Keratinocyte (primary cell): ENCODE measurements around the gene RENBP. TPM values are rescaled to one million over a fixed set of nuclear protein-coding genes. Genes with fewer than 3 reads are reported as not detected.

Experiments
- DNase-seq: peaks from one replicate; pipeline ENCODE4 v3.0.0-alpha.2; 2011; ENCODE audit warnings: low read depth, missing footprints, low spot score
- FAIRE-seq: peaks from 2 replicates; lab custom pipeline; 2011; peaks lifted over from hg19 to GRCh38; lab: Jason Lieb, UNC
- H2AFZ ChIP-seq: 2 replicates; pipeline ENCODE4 v1.6.0; 2012; ENCODE audit warnings: low read length, control low read depth, inconsistent platforms; ENCODE audit not compliant: control insufficient read depth
- H3K27ac ChIP-seq: 2 replicates; pipeline ENCODE4 v1.5.1; 2011; ENCODE audit warnings: low read length; ENCODE audit not compliant: control insufficient read depth, insufficient read depth
- H3K27me3 ChIP-seq: 3 replicates; pipeline ENCODE4 v1.6.0; 2011; ENCODE audit warnings: low read length; ENCODE audit not compliant: control insufficient read depth, insufficient read depth; ENCODE audit errors: extremely low read depth
- H3K36me3 ChIP-seq, 2 experiments: 2 replicates in 1 of 2; 3 replicates in 1 of 2; pipeline ENCODE4 v1.5.1; 2011; ENCODE audit warnings: low read length in 2 of 2, mild to moderate bottlenecking in 1 of 2; ENCODE audit not compliant: control insufficient read depth in 2 of 2, insufficient read depth in 2 of 2; ENCODE audit errors: extremely low read depth in 1 of 2
- H3K4me1 ChIP-seq: 3 replicates; pipeline ENCODE4 v1.5.1; 2011; ENCODE audit warnings: low read length; ENCODE audit not compliant: control insufficient read depth, insufficient read depth; ENCODE audit errors: extremely low read depth
- H3K4me2 ChIP-seq: 3 replicates; pipeline ENCODE4 v1.6.0; 2011; ENCODE audit warnings: low read depth, low read length; ENCODE audit not compliant: control insufficient read depth, insufficient read depth; ENCODE audit errors: extremely low read depth
- H3K4me3 ChIP-seq, 3 experiments: fragments of 200-600 bp in 1 of 3; sonication (generic) in 1 of 3; 2 replicates in 2 of 3; 3 replicates in 1 of 3; pipeline ENCODE4 v1.5.1; 2011 to 2016; ENCODE audit warnings: low read length in 3 of 3, mild to moderate bottlenecking in 3 of 3, control low read depth in 2 of 3, inconsistent platforms in 1 of 3, low read depth in 1 of 3, mixed read lengths in 1 of 3, mixed run types in 1 of 3, moderate library complexity in 1 of 3; ENCODE audit not compliant: control insufficient read depth in 2 of 3, insufficient read depth in 2 of 3; ENCODE audit errors: extremely low read depth in 1 of 3
- H3K79me2 ChIP-seq: 2 replicates; pipeline ENCODE4 v1.6.0; 2012; ENCODE audit warnings: low read length; ENCODE audit not compliant: control insufficient read depth, insufficient read depth
- H3K9ac ChIP-seq: 3 replicates; pipeline ENCODE4 v1.6.0; 2011; ENCODE audit warnings: low read length; ENCODE audit not compliant: control insufficient read depth, insufficient read depth; ENCODE audit errors: extremely low read depth
- H3K9me1 ChIP-seq: 3 replicates; pipeline ENCODE4 v1.6.0; 2011; ENCODE audit warnings: low read length; ENCODE audit not compliant: control insufficient read depth, insufficient read depth; ENCODE audit errors: extremely low read depth
- H3K9me3 ChIP-seq: 2 replicates; pipeline ENCODE4 v1.5.1; 2012; ENCODE audit warnings: low read depth, low read length; ENCODE audit not compliant: control insufficient read depth
- H4K20me1 ChIP-seq: 3 replicates; pipeline ENCODE4 v1.6.0; 2011; ENCODE audit warnings: low read length; ENCODE audit not compliant: control insufficient read depth, insufficient read depth; ENCODE audit errors: extremely low read depth
- EZH2 ChIP-seq: IDR thresholded peaks from one replicate; pipeline ENCODE4 v1.6.1; 2012; ENCODE audit warnings: inconsistent platforms, mild to moderate bottlenecking, low read length, moderate library complexity
- dilution Hi-C: fragments of 300-500 bp; cut with MboI; formaldehyde crosslinking; loops from one replicate; pipeline ENCODE4 v1.7.0; 2020; ENCODE audit warnings: low sequenced_read_pairs; ENCODE audit not compliant: extremely low pct_ligation_motif_present
- polyA plus RNA-seq, 5 experiments: library from polyadenylated mRNA; depleted of rRNA in 3 of 5; stranded (reverse) in 3 of 5; stranded (forward) in 1 of 5; unstranded in 1 of 5; fragments of >200 nt; gene quantifications; 1 replicate in 1 of 5; 2 replicates in 3 of 5; 3 replicates in 1 of 5; pipeline versions ENCODE4 v1.2.1 to v1.2.3, GENCODE V29; 2011 to 2012; ENCODE audit warnings: missing spikeins in 2 of 5, low read depth in 1 of 5, low replicate concordance in 1 of 5
- TF ChIP-seq, protein P1 (sequence below), 3 experiments: IDR thresholded peaks in 1 of 3; conservative IDR thresholded peaks in 1 of 3; optimal IDR thresholded peaks in 1 of 3; 2 replicates in 2 of 3; 3 replicates in 1 of 3; pipeline versions ENCODE3 to v1.5.1; 2011; ENCODE audit warnings: low read length in 3 of 3, mild to moderate bottlenecking in 3 of 3, moderate library complexity in 2 of 3, control low read depth in 1 of 3, inconsistent platforms in 1 of 3; ENCODE audit not compliant: insufficient read depth in 2 of 3; ENCODE audit errors: extremely low read depth in 1 of 3

The RENBP gene
- polyA plus RNA-seq, 1 donor (not counting 4 experiments of a cell fraction or from before 2014, with no cell fraction given) = 0.16 TPM

- FAIRE-seq (no peak), DNase-seq (no peak)
- dilution Hi-C loops = no loop called here
- Histone ChIP-seq H3K27ac (no peak overlapping the region), H3K27me3 (no peaks in the 10 kb centered on the region), H3K79me2 (no peaks in the 10 kb centered on the region), H4K20me1 (no peaks in the 10 kb centered on the region), H2AFZ (peak overlapping the region; percentile 65), H3K4me1 (peaks cover 16% of the 10 kb centered on the region), H3K9me3 (no peaks in the 10 kb centered on the region), H3K4me2 (peak overlapping the region; percentile 37), H3K36me3 (no peaks in the 10 kb centered on the region), H3K9ac (no peak overlapping the region), H3K9me1 (no peaks in the 10 kb centered on the region), H3K4me3 (no peak overlapping the region)
- TF ChIP-seq EZH2 = no peak
- TF ChIP-seq, protein P1, sequence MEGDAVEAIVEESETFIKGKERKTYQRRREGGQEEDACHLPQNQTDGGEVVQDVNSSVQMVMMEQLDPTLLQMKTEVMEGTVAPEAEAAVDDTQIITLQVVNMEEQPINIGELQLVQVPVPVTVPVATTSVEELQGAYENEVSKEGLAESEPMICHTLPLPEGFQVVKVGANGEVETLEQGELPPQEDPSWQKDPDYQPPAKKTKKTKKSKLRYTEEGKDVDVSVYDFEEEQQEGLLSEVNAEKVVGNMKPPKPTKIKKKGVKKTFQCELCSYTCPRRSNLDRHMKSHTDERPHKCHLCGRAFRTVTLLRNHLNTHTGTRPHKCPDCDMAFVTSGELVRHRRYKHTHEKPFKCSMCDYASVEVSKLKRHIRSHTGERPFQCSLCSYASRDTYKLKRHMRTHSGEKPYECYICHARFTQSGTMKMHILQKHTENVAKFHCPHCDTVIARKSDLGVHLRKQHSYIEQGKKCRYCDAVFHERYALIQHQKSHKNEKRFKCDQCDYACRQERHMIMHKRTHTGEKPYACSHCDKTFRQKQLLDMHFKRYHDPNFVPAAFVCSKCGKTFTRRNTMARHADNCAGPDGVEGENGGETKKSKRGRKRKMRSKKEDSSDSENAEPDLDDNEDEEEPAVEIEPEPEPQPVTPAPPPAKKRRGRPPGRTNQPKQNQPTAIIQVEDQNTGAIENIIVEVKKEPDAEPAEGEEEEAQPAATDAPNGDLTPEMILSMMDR (optimal IDR thresholded peaks at IDR 0.05 in 1 of 3, IDR thresholded peaks at IDR 0.05 in 1 of 3, conservative IDR thresholded peaks at IDR 0.05 in 1 of 3; ENCODE audit: extremely low read depth in 1 of 3, insufficient read depth in 2 of 3, low read length in 3 of 3) = no peak
These were observed 22.7 kb downstream of the RENBP start for GRCh38 chrX:153921511-153922446.

DNA sequence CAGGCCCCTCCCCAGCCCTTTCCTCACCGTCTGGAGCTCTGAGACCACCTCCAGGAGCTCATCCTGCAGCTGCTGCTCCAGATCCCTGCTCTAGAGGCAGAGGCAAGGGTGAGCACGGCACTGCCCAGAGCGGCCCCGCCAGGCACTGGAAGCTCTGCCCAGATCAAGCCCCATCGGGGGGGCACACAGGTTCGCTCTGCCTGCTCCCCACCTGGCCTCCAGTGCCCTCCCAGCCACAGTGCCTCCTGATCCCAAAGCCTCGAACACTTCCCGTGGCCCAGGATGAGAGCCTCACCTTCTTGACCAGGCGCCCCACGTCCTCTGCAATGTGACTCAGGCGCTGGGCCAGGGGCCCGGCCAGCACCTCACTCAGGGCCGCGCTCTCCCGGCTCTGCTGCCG, 23.4 kb downstream of the RENBP start:
- dilution Hi-C loops = no loop called here
- Histone ChIP-seq H3K79me2 (no peaks in the 10 kb centered on the region), H3K9me1 (no peaks in the 10 kb centered on the region), H4K20me1 (no peaks in the 10 kb centered on the region), H3K4me2 (peak overlapping the region; percentile 37), H3K4me3 (no peak overlapping the region), H3K9ac (no peak overlapping the region), H3K27ac (no peak overlapping the region), H3K36me3 (no peaks in the 10 kb centered on the region), H3K9me3 (no peaks in the 10 kb centered on the region), H2AFZ (no peak overlapping the region), H3K4me1 (peaks cover 16% of the 10 kb centered on the region), H3K27me3 (no peaks in the 10 kb centered on the region)
- TF ChIP-seq, protein P1 (optimal IDR thresholded peaks at IDR 0.05 in 1 of 3, IDR thresholded peaks at IDR 0.05 in 1 of 3, conservative IDR thresholded peaks at IDR 0.05 in 1 of 3; ENCODE audit: extremely low read depth in 1 of 3, insufficient read depth in 2 of 3, low read length in 3 of 3) = no peak
- TF ChIP-seq EZH2 = no peak
- no peak for FAIRE-seq
- no peak for DNase-seq
